K562 (cell line): ENCODE results near the gene KLC1. TPM values are rescaled to one million over a fixed set of nuclear protein-coding genes. Genes with fewer than 3 reads are reported as not detected.

ENCODE experiments used
- ATAC-seq: fragments of 200-7000 bp; cut with Tn5 transposase; 3 replicates; pipeline ENCODE4 v1.9.1; 2020; ENCODE audit warnings: moderate library complexity
- BruUV-seq: library from RNA; stranded (reverse); fragments of 400-500 nt; replicated peaks from 2 replicates; lab custom pipeline; 2021; lab: Mats Ljungman, UMichigan
- CTCF ChIA-PET: fragments of 300-600 bp; formaldehyde crosslinking; extraction: SDS; loops from one replicate; lab custom pipeline; 2021; ENCODE audit warnings: low intra/inter-chr PET ratio; lab: Yijun Ruan, JAX
- POLR2A ChIA-PET: fragments of 300-600, 350-650 bp; sonication (Branson Sonifier 250); formaldehyde crosslinking; extraction: SDS; loops from one replicate; lab custom pipeline; 2021; ENCODE audit warnings: antibody characterized with exemption, inconsistent platforms; lab: Yijun Ruan, JAX
- DNase-seq, 4 experiments: peaks; one replicate each; pipeline versions ENCODE4 v3.0.0 to v3.0.0-alpha.2; 2011 to 2018; ENCODE audit warnings: low spot score in 3 of 4, mixed read lengths in 3 of 4; ENCODE audit errors: extremely low read depth in 1 of 4
- FAIRE-seq: peaks from 2 replicates; lab custom pipeline; 2011; peaks lifted over from hg19 to GRCh38; lab: Jason Lieb, UNC
- H2AFZ ChIP-seq: 2 replicates; pipeline ENCODE4 v1.6.0; 2011; ENCODE audit warnings: low read depth, low read length, control low read depth, inconsistent platforms
- H3K27ac ChIP-seq: fragments of 200-600 bp; 3 replicates; pipeline ENCODE4 v1.8.0; 2011; ENCODE audit warnings: low read depth, mild to moderate bottlenecking, control low read depth, inconsistent platforms, low read length, moderate library complexity, mixed read lengths; ENCODE audit errors: extremely low read depth
- H3K27me3 ChIP-seq, 2 experiments: fragments of 300-600 bp in 1 of 2; 2 replicates in 1 of 2; 3 replicates in 1 of 2; pipeline versions ENCODE4 v1.6.0 to v1.8.0; 2011; ENCODE audit warnings: inconsistent platforms in 2 of 2, low read length in 2 of 2, mild to moderate bottlenecking in 1 of 2, mixed read lengths in 1 of 2, moderate library complexity in 1 of 2; ENCODE audit not compliant: control insufficient read depth in 2 of 2, insufficient read depth in 2 of 2
- H3K36me3 ChIP-seq: fragments of 300-600 bp; 3 replicates; pipeline ENCODE4 v1.8.0; 2011; ENCODE audit warnings: mild to moderate bottlenecking, low read length, inconsistent platforms; ENCODE audit not compliant: control insufficient read depth, insufficient read depth
- H3K4me1 ChIP-seq, 2 experiments: fragments of 200-600 bp in 1 of 2; replicated peaks in 1 of 2; 2 replicates in 1 of 2; 3 replicates in 1 of 2; pipeline versions ENCODE4 v1.5.1 to v1.8.0; 2011; ENCODE audit warnings: inconsistent platforms in 2 of 2, low read length in 2 of 2, mild to moderate bottlenecking in 1 of 2, mixed read lengths in 1 of 2, moderate library complexity in 1 of 2; ENCODE audit not compliant: control insufficient read depth in 2 of 2, insufficient read depth in 2 of 2
- H3K4me2 ChIP-seq: 2 replicates; pipeline ENCODE4 v1.6.1; 2011; ENCODE audit warnings: low read length, control low read depth, inconsistent platforms, mixed read lengths; ENCODE audit not compliant: insufficient read depth
- H3K4me3 ChIP-seq: fragments of 200-600 bp; sonication (generic), shearing (Covaris generic); 2 replicates; pipeline ENCODE4 v1.5.1; 2016; ENCODE audit warnings: control low read depth, inconsistent platforms
- H3K79me2 ChIP-seq: fragments of 200-600 bp; 3 replicates; pipeline ENCODE4 v1.8.0; 2011; ENCODE audit warnings: low read length, inconsistent platforms; ENCODE audit not compliant: control insufficient read depth, insufficient read depth
- H3K9ac ChIP-seq, 2 experiments: 2 replicates each; pipeline versions ENCODE4 v1.6.0 to v1.6.1; 2011; ENCODE audit warnings: low read depth in 2 of 2, low read length in 2 of 2, control low read depth in 1 of 2, inconsistent platforms in 1 of 2, mild to moderate bottlenecking in 1 of 2, mixed read lengths in 1 of 2; ENCODE audit not compliant: insufficient read depth in 1 of 2
- H3K9me1 ChIP-seq: one replicate; pipeline ENCODE4 v1.6.0; 2011; ENCODE audit warnings: inconsistent platforms, mild to moderate bottlenecking, low read length, moderate library complexity; ENCODE audit not compliant: control insufficient read depth, insufficient read depth
- H3K9me3 ChIP-seq: replicated peaks from 2 replicates; pipeline ENCODE4 v1.5.1; 2011; ENCODE audit warnings: low read depth, low read length, inconsistent platforms; ENCODE audit not compliant: control insufficient read depth, insufficient read depth
- H4K20me1 ChIP-seq: replicated peaks from 2 replicates; pipeline ENCODE4 v1.6.1; 2011; ENCODE audit warnings: low read length, inconsistent platforms, mixed read lengths; ENCODE audit not compliant: control insufficient read depth, insufficient read depth
- EHMT2 ChIP-seq: fragments of 450-650 bp; IDR thresholded peaks from 2 replicates; pipeline ENCODE4 v1.6.1; 2018; ENCODE audit warnings: antibody characterized with exemption
- ESRRA ChIP-seq: fragments of 450-650 bp; IDR thresholded peaks from 2 replicates; pipeline ENCODE4 v1.6.1; 2014; ENCODE audit warnings: low read depth, mild to moderate bottlenecking, moderate library complexity, borderline replicate concordance
- GTF2F1 ChIP-seq: IDR thresholded peaks from 2 replicates; pipeline ENCODE4 v1.6.1; 2011; ENCODE audit warnings: low read depth, low read length, improper control_type of control experiment
- HMGN3 ChIP-seq: IDR thresholded peaks from 2 replicates; pipeline ENCODE4 v1.6.1; 2011; ENCODE audit warnings: borderline replicate concordance, low read depth, mild to moderate bottlenecking, mixed read lengths, low read length; ENCODE audit not compliant: insufficient read length; ENCODE audit errors: extremely low read depth
- MCM7 ChIP-seq, 2 experiments: fragments of 450-650 bp; IDR thresholded peaks; 2 replicates each; pipeline ENCODE4 v1.6.1; 2016 to 2018
- MTA1 ChIP-seq: fragments of 450-650 bp; IDR thresholded peaks from 2 replicates; pipeline ENCODE4 v1.6.1; 2017; ENCODE audit warnings: borderline replicate concordance
- NFATC3 ChIP-seq: fragments of 450-650 bp; IDR thresholded peaks from 2 replicates; pipeline ENCODE4 v1.6.1; 2017; ENCODE audit warnings: mild to moderate bottlenecking
- ZC3H4 ChIP-seq: sonication (generic); formaldehyde crosslinking; IDR thresholded peaks from 2 replicates; pipeline ENCODE4 v1.9.0; 2021; ENCODE audit warnings: missing genetic modification reagents, borderline replicate concordance
- ZNF197 ChIP-seq: fragments of 200-800 bp; sonication (Bioruptor generic); IDR thresholded peaks from 2 replicates; pipeline ENCODE4 v1.6.1; 2016; ENCODE audit warnings: low read depth, missing genetic modification characterization, missing compliant biosample characterization
- WGBS: fragments of 100-300 bp; shearing (Covaris generic); methylation state at CpG from one replicate; pipeline ENCODE4 v1.1.6; 2016; ENCODE audit warnings: low coverage, mixed read lengths; ENCODE audit not compliant: insufficient coverage; ENCODE audit errors: missing lambda C conversion rate; 5-methylcytosine and 5-hydroxymethylcytosine counted together
- in situ Hi-C: fragments of 300-500 bp; cut with MboI; formaldehyde crosslinking; loops from 4 replicates; pipeline ENCODE4 v1.15.0; 2018; ENCODE audit warnings: inconsistent platforms, mixed read lengths
- intact Hi-C: fragments of 100-400 bp; cut with micrococcal nuclease; formaldehyde crosslinking; loops from 2 replicates; pipeline ENCODE4 v1.14.2; 2022
- polyA plus RNA-seq, 8 experiments: library from polyadenylated mRNA; depleted of rRNA in 4 of 8; stranded (reverse) in 5 of 8; unstranded in 3 of 8; fragments of >200 nt; fragmentation: Nextera tagmentation in 2 of 8; fragmentation: Illumina TruSeq in 1 of 8; extraction: Ambion mirVana in 2 of 8; extraction: Trizol in 1 of 8; gene quantifications; 2 replicates each; pipeline versions ENCODE4 v1.2.1 to v1.2.3, GENCODE V29; 2011 to 2014; ENCODE audit warnings: inconsistent platforms in 1 of 8, missing spikeins in 1 of 8
- total RNA-seq, 7 experiments: library from RNA; depleted of rRNA in 6 of 7; stranded (reverse); fragments of >200 nt in 6 of 7; fragmentation: Illumina TruSeq in 2 of 7; extraction: Trizol in 2 of 7; gene quantifications; 2 replicates each; pipeline versions ENCODE4 v1.2.1 to v1.2.3, GENCODE V29; 2011 to 2021; ENCODE audit warnings: low replicate concordance in 1 of 7
- TF ChIP-seq, protein P1 (sequence below): conservative IDR thresholded peaks from 2 replicates; pipeline ENCODE4 v1.6.1; 2011; ENCODE audit warnings: low read depth, mild to moderate bottlenecking, low read length; ENCODE audit not compliant: control insufficient read depth
- TF ChIP-seq, protein P2 (sequence below): fragments of 450-650 bp; IDR thresholded peaks from one replicate; pipeline ENCODE4 v1.6.1; 2018; ENCODE audit warnings: mild to moderate bottlenecking, moderate library complexity; ENCODE audit not compliant: partially characterized antibody

Gene KLC1
- total and polyA plus RNA-seq, 9 of the 15 experiments (the other 6 are each of a cell fraction or from before 2014, with no cell fraction given): 4.9 to 134 (median 54.8) TPM

DNA sequence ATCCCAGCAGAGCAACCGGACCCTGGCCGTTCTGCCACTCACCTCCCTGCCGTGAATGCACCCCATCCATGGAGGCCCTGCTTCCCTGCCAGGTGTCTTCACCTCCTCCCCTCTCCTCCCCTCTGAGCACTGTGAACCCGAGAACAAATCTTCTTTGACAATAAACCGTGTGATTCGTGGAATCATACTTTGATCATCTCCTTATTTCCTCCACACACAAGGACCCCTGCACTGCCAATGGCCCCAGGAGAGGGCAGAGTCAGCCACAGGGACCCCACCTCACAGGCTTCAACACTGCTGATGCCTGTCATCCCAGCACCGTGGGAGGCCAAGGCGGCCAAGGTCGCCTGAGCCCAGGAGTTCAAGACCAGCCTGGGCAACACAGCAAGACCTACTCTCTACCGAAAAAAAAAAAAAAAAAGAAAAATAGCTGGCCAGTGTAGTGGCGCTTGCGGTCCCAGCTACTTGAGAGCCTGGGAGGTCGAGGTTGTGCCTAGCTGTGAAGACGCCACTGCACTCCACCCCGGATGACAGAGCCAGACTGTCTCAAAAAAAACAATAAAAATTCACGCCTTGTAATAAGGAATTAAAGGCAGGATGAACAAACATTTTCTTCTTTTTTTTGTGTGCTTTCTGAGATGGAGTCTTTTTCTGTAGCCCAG lies 85.2 kb downstream of the KLC1 start:
- BruUV-seq: TSS peak; percentile 77
- no peaks in the 10 kb centered on the region for H3K9me1 ChIP-seq
- intact Hi-C loops (no loop called here), in situ Hi-C loops (no loop called here)
- ATAC-seq (no peak), DNase-seq (no peak), FAIRE-seq (no peak)
- 0 out of 2 replicates have a peak, but pooled peaks cover 2% of the 10 kb centered on the region for H4K20me1 ChIP-seq
- H3K4me1 ChIP-seq: peaks cover 29 to 60% of the 10 kb centered on the region in 2 experiments; a peak in 4 of 5 replicates
- peak overlapping the region; percentile 70 for H3K4me2 ChIP-seq
- H3K79me2 ChIP-seq: peaks cover 65% of the 10 kb centered on the region
- no peaks in the 10 kb centered on the region for H3K9me3 ChIP-seq
- 11% methylated on average over 9 of the region's 16 CpGs for WGBS
- peak overlapping the region; percentile 87; the same call in 2 of the 3 replicates for H3K27ac ChIP-seq
- ChIA-PET CTCF (no interaction called here), POLR2A (interaction anchor here (0.6 to 1.7 kb wide), 5 partner anchors 9 to 423 kb away, joined by 3 to 6 read pairs (median 3); no protein-coding TSS in a partner anchor)
- TF ChIP-seq EHMT2 (no peak), ESRRA (no peak), NFATC3 (no peak), MTA1 (no peak), GTF2F1 (no peak), ZNF197 (CRISPR knock-in tag) (no peak), HMGN3 (no peak), ZC3H4 (no peak), MCM7 (IDR thresholded peaks at IDR 0.05) (no peak)
- TF ChIP-seq, protein P1, sequence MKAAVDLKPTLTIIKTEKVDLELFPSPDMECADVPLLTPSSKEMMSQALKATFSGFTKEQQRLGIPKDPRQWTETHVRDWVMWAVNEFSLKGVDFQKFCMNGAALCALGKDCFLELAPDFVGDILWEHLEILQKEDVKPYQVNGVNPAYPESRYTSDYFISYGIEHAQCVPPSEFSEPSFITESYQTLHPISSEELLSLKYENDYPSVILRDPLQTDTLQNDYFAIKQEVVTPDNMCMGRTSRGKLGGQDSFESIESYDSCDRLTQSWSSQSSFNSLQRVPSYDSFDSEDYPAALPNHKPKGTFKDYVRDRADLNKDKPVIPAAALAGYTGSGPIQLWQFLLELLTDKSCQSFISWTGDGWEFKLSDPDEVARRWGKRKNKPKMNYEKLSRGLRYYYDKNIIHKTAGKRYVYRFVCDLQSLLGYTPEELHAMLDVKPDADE: no peak
- TF ChIP-seq, protein P2, sequence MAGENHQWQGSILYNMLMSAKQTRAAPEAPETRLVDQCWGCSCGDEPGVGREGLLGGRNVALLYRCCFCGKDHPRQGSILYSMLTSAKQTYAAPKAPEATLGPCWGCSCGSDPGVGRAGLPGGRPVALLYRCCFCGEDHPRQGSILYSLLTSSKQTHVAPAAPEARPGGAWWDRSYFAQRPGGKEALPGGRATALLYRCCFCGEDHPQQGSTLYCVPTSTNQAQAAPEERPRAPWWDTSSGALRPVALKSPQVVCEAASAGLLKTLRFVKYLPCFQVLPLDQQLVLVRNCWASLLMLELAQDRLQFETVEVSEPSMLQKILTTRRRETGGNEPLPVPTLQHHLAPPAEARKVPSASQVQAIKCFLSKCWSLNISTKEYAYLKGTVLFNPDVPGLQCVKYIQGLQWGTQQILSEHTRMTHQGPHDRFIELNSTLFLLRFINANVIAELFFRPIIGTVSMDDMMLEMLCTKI: no peak
- peak overlapping the region; percentile 78 to 97 for H3K9ac ChIP-seq
- peak overlapping the region; percentile 68 for H3K4me3 ChIP-seq
- no peak overlapping the region for H2AFZ ChIP-seq
- peaks cover 50% of the 10 kb centered on the region; the same call in 2 of the 3 replicates for H3K36me3 ChIP-seq
- no peaks in the 10 kb centered on the region for H3K27me3 ChIP-seq
